Measurements from ENCODE around the gene SRC.
A peak's percentile ranks its signal among the peaks of the same experiment; 100 is the strongest.

The SRC gene

GRCh38 chr20:37385659-37386504 lies 39.9 kb downstream of the SRC start:
- no peak for DNase-seq

GRCh38 chr20:37386505-37387251 lies 40.7 kb downstream of the SRC start:
- DNase-seq = no peak

- DNase-seq = no peak
Measured at GRCh38 chr20:37387519-37388269, 41.8 kb downstream of the SRC start.

DNA sequence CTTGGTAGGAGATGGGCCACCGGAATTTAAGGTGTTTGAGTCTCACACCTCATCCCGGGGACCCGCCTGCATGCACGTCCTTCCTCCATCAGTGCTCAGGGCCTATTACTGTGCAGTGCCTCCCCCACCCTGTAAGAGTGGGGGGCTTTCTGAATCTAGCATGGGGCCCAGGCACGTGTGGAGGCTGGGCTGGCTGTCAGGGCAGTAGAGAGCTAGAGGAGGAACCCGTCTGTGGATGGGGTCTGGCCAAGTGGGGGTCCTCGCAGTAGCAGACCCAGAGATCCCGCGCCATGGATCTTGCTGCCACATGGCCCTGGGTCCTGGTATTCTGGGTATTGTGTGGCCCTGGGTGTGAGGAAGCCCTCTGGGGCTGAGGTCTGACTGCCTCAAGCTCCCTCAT lies 42.9 kb downstream of the SRC start:
- no peak for DNase-seq

DNA sequence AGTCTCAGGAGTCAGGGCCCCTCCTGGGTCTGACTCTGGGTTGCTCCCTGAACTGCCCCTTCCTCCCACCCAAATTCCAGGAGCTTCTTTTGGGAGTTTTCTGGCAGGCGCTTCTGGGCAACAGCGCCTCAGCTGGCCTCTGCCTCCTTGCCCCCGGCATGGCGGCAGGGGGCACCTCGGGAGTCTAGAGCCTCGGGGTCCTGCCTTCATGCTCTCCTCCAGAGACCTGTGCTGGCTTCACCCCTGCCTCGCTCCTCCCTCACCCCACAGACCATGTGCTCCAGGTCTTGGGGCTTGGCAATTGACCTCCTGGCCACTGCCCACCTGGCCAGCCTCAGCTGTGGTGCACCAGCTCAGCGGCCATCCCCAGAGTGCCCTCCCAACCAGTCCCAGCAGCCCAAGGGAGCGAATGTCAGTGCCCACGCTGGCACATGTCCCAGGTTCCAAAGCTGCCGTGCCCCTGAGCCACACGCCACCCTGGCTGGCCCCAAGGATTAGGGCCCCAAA lies 43.4 kb downstream of the SRC start:
- DNase-seq = no peak

DNA sequence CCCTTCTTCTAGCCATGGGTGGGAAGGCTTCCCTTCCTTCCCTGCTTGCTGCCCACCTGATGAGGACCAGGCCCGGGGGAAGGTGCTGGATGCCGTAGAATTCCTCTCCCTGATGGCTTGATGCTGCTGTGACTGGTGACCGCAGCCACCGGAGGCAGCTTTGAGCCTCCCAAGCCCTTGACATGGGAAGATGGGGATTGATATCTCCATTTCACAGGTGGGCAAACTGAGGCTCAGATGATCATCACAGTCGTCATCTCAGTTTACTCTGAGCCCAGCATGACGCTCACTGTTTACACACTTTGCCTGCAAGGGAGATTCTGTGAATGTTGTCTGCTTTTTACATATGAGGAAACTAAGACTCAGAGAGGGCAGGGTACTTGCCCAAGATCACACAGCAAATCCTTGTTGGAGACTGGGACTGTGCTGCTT lies 43.9 kb downstream of the SRC start:
- DNase-seq = no peak

GRCh38 chr20:37390503-37390890 lies 44.6 kb downstream of the SRC start:
- no peak for DNase-seq

GRCh38 chr20:37390891-37391525 lies 45.1 kb downstream of the SRC start:
- no peak for DNase-seq

- DNase-seq = peak; percentile 22
Measured at GRCh38 chr20:37392441-37393195, 46.7 kb downstream of the SRC start.

GRCh38 chr20:37393196-37393862 lies 47.4 kb downstream of the SRC start:
- no peak for DNase-seq

DNA sequence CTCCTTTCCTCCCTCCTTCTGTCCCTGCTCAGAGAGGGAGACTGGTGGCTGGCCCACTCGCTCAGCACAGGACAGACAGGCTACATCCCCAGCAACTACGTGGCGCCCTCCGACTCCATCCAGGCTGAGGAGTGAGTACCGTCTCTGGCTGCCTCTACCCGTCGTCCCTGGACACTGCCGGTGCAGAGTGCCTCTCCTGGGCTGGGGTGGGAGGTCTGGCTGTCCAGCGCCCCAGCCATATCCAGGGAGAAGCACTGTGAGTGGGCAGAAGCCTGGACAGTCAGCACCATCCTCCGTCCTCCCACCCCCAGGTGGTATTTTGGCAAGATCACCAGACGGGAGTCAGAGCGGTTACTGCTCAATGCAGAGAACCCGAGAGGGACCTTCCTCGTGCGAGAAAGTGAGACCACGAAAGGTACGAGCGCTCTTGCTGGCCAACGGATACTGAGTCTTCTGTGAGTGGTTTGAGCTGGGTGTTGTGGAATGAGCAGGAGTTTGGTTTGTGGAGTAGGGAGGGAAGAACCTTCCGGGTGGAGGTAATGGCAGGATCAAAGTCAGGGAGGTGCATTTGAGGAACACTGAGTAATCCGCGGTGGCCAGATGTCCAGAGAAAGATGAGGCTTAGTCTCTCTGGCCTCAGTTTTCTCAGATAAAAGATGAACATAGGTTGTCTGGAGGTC lies 48.1 kb downstream of the SRC start:
- DNase-seq = no peak

DNA sequence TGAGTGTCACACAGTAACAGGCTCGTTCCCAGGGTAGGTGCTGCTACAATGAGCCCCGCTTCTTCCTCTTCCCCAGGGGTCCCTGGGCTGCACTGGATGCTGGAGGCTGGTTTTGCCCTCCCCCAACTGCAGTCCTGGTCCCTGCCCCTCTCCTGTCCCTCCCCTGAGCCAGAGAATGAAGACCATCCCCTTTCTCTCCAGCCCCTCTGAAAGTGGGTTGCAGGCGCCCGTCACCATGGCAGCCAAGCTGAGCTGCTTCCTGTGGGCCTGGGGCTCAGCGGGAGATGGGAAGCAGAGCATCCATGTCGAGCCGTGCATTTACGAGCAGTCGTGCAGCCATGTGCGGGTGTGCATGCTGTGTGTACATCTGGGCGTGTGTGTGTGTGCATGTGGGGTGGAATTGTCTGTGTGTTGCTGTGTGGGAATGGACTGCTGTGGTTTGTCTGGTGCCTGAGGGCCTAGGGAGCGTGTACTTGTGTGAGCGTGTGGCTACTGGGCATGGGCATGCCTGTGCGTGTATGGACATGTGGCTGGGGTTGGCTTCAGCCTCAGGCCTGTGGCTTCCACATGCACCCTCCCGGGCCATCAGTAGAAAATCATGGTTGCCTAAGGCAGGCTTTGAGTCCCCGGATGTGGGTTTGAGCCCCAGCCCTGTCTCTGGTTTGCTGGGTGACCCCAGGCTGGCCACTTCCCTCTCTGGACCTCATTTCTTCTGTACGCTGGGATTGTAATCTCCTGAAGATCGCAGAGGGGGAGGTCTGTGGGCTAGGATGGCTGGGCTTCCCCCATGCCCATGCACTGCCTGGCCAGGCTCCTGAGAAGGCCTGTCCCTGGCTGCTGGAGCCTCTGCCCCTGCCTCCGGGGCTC lies 48.8 kb downstream of the SRC start:
- DNase-seq = no peak

DNA sequence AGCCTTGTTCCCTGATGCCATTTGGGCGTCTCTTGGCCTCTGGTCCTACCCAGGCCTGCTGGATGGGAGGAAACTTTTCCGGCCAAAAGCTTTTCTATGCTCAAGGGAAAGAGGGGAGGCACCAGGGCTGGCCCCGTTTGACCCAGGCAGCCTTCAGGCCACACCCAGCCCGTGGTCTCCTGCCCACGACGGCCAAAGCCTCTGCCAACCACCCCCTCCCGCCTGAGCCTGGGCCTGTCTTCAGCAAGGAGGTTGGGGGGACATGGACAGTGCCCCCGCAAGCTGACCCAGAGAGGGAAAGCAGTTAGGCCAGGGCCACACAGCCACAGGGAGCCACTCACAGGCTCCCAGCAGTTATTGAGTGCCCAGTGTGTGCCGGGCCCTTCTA lies 49.5 kb downstream of the SRC start:
- no peak for DNase-seq

- no peak for DNase-seq
Measured at GRCh38 chr20:37395921-37396415, 50.0 kb downstream of the SRC start.

GRCh38 chr20:37396416-37397075 lies 50.6 kb downstream of the SRC start:
- no peak for DNase-seq

DNA sequence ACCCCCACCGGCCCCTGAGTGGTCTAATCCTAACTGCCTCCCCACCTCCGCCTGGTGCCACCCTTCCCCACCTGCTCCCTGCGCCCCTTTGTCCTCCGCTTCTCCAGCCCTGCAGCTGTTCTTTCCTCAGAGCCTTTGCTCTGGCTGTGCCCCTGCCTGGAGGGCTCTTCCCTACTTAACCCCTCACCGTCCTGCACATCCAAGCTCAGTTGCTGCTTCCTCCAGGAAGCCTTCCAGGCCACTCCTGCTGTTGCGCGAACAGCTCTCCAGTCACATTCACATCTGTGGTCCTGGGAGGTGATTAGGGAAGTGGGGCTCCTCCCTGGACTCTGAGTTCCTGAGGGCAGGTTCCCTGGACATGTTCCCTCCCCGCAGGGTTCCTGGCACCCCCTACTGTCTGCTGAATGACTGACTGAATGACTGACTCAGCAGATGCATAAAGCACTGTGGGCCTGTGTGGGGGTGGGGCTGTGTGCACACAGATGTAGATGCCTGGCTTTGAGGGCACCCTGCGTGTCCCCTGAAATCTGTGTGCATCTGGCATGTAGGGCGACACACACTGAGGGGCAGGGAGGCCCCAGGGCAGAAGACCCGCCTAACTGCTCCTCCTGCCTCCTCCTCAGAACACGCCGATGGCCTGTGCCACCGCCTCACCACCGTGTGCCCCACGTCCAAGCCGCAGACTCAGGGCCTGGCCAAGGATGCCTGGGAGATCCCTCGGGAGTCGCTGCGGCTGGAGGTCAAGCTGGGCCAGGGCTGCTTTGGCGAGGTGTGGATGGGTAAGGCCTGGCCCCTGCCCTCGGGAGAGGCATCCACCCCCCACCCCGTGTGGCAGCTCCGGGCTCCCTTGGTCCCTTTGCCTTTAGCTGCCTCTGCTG lies 51.4 kb downstream of the SRC start:
- no peak for DNase-seq

GRCh38 chr20:37397954-37398749 lies 52.2 kb downstream of the SRC start:
- DNase-seq = no peak
